Astrocyte (in vitro differentiated cells and primary cell): Measurements from ENCODE around the gene GSK3B. TPM values are rescaled to one million over a fixed set of nuclear protein-coding genes. Genes with fewer than 3 reads are reported as not detected.

ENCODE experiments used
- DNase-seq: peaks from one replicate; pipeline ENCODE4 v3.0.0-alpha.2; 2010; ENCODE audit warnings: low read depth
- FAIRE-seq: peaks from 2 replicates; lab custom pipeline; 2011; peaks lifted over from hg19 to GRCh38; lab: Jason Lieb, UNC
- H2AFZ ChIP-seq: 2 replicates; pipeline ENCODE4 v1.6.0; 2012; ENCODE audit warnings: low read depth, low read length, inconsistent platforms
- H3K27ac ChIP-seq: 2 replicates; pipeline ENCODE4 v1.5.1; 2011; ENCODE audit warnings: low read depth, low read length, inconsistent platforms
- H3K27me3 ChIP-seq: 2 replicates; pipeline ENCODE4 v1.6.0; 2011; ENCODE audit warnings: low read length, inconsistent platforms; ENCODE audit not compliant: insufficient read depth
- H3K36me3 ChIP-seq: 2 replicates; pipeline ENCODE4 v1.5.1; 2011; ENCODE audit warnings: low read length, inconsistent platforms; ENCODE audit not compliant: insufficient read depth
- H3K4me1 ChIP-seq: 2 replicates; pipeline ENCODE4 v1.5.1; 2011; ENCODE audit warnings: low read length, inconsistent platforms; ENCODE audit not compliant: insufficient read depth
- H3K4me2 ChIP-seq: 2 replicates; pipeline ENCODE4 v1.6.0; 2012; ENCODE audit warnings: low read length, inconsistent platforms
- H3K4me3 ChIP-seq: 2 replicates; pipeline ENCODE4 v1.5.1; 2011; ENCODE audit warnings: low read depth, mild to moderate bottlenecking, low read length, inconsistent platforms; ENCODE audit not compliant: insufficient read depth
- H3K79me2 ChIP-seq: 2 replicates; pipeline ENCODE4 v1.6.0; 2012; ENCODE audit warnings: mild to moderate bottlenecking, low read length, inconsistent platforms; ENCODE audit not compliant: insufficient read depth
- H3K9ac ChIP-seq: 2 replicates; pipeline ENCODE4 v1.6.0; 2012; ENCODE audit warnings: mild to moderate bottlenecking, low read length, inconsistent platforms
- H3K9me3 ChIP-seq: 2 replicates; pipeline ENCODE4 v1.5.1; 2012; ENCODE audit warnings: low read depth, mild to moderate bottlenecking, low read length, inconsistent platforms; ENCODE audit not compliant: insufficient read depth
- H4K20me1 ChIP-seq: 2 replicates; pipeline ENCODE4 v1.6.0; 2012; ENCODE audit warnings: low read length, inconsistent platforms; ENCODE audit not compliant: insufficient read depth
- H3K27ac Mint-ChIP-seq: one replicate; pipeline ENCODE4 v1.8.0; 2021; ENCODE audit warnings: mild to moderate bottlenecking, mixed read lengths; ENCODE audit not compliant: unreplicated experiment
- H3K27me3 Mint-ChIP-seq: one replicate; pipeline ENCODE4 v1.8.0; 2021; ENCODE audit warnings: low read depth, mixed read lengths; ENCODE audit not compliant: unreplicated experiment
- H3K36me3 Mint-ChIP-seq: one replicate; pipeline ENCODE4 v1.8.0; 2021; ENCODE audit warnings: low read depth, mixed read lengths; ENCODE audit not compliant: unreplicated experiment
- H3K4me1 Mint-ChIP-seq: one replicate; pipeline ENCODE4 v1.8.0; 2021; ENCODE audit warnings: low read depth, mixed read lengths; ENCODE audit not compliant: unreplicated experiment
- H3K4me3 Mint-ChIP-seq: one replicate; pipeline ENCODE4 v1.8.0; 2021; ENCODE audit warnings: mild to moderate bottlenecking, moderate library complexity, mixed read lengths; ENCODE audit not compliant: unreplicated experiment
- H3K9me3 Mint-ChIP-seq: one replicate; pipeline ENCODE4 v1.8.0; 2021; ENCODE audit warnings: mild to moderate bottlenecking, mixed read lengths; ENCODE audit not compliant: unreplicated experiment
- EZH2 ChIP-seq: IDR thresholded peaks from 2 replicates; pipeline ENCODE4 v1.6.1; 2012; ENCODE audit warnings: mild to moderate bottlenecking, low read length, inconsistent platforms; ENCODE audit not compliant: insufficient read depth
- total RNA-seq: library from RNA; stranded (reverse); gene quantifications from 2 replicates; pipeline ENCODE4 v1.2.1, GENCODE V29; 2021
- TF ChIP-seq, protein P1 (sequence below): IDR thresholded peaks from 2 replicates; pipeline ENCODE4 v1.5.1; 2011; ENCODE audit warnings: low read depth, mild to moderate bottlenecking, inconsistent platforms, low read length, moderate library complexity; ENCODE audit not compliant: insufficient read depth

The GSK3B gene
- total RNA-seq, 1 donor from 2014 or later = 80.6 TPM

DNA sequence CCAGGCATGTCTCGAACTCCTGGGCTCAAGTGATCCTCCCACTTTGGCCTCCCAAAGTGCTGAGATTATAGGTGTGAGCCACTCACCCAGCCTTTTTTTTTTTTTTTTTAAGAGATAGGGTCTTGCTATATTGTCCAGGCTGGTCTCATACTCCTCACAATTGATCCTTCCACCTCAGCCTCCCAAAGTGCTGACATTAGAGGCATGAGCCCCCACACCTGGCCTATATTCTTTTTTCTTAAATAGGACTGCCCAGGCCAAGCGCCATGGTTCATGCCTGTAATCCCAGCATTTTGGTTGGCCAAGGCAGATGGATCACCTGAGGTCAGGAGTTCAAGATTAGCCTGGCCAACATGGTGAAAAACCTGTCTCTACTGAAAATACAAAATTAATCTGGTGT is 299.8 kb downstream of the GSK3B start:
- Histone ChIP-seq H3K27ac (no peak overlapping the region), H3K4me2 (no peak overlapping the region), H4K20me1 (no peaks in the 10 kb centered on the region), H3K4me3 (no peak overlapping the region), H3K79me2 (no peaks in the 10 kb centered on the region), H3K36me3 (no peaks in the 10 kb centered on the region), H3K9ac (no peak overlapping the region), H2AFZ (no peak overlapping the region), H3K27me3 (no peaks in the 10 kb centered on the region), H3K9me3 (no peaks in the 10 kb centered on the region), H3K4me1 (peaks cover 4% of the 10 kb centered on the region)
- TF ChIP-seq, protein P1, sequence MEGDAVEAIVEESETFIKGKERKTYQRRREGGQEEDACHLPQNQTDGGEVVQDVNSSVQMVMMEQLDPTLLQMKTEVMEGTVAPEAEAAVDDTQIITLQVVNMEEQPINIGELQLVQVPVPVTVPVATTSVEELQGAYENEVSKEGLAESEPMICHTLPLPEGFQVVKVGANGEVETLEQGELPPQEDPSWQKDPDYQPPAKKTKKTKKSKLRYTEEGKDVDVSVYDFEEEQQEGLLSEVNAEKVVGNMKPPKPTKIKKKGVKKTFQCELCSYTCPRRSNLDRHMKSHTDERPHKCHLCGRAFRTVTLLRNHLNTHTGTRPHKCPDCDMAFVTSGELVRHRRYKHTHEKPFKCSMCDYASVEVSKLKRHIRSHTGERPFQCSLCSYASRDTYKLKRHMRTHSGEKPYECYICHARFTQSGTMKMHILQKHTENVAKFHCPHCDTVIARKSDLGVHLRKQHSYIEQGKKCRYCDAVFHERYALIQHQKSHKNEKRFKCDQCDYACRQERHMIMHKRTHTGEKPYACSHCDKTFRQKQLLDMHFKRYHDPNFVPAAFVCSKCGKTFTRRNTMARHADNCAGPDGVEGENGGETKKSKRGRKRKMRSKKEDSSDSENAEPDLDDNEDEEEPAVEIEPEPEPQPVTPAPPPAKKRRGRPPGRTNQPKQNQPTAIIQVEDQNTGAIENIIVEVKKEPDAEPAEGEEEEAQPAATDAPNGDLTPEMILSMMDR = no peak
- TF ChIP-seq EZH2 = no peak
- no peaks in the 10 kb centered on the region for H3K27me3 Mint-ChIP-seq
- no peak overlapping the region for H3K4me3 Mint-ChIP-seq
- FAIRE-seq = no peak
- peaks cover 3% of the 10 kb centered on the region for H3K36me3 Mint-ChIP-seq
- no peak for DNase-seq
- no peak overlapping the region for H3K27ac Mint-ChIP-seq
- H3K9me3 Mint-ChIP-seq = peaks cover 5% of the 10 kb centered on the region
- H3K4me1 Mint-ChIP-seq = peaks cover 13% of the 10 kb centered on the region

DNA sequence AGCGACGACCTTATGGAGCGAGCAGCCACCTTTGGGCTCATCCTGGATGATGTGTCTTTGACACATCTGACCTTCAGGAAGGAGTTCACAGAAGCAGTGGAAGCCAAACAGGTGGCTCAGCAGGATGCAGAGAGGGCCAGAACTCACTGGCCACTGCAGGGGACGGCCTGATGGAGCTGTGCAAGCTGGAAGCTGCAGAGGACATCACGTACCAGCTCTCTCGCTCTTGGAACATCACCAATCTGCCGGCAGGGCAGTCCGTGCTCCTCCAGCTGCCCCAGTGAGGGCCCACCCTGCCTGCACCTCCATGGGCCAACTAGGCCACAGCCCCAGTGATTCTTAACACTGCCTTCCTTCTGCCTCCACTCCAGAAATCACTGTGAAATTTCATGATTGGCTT is 302.0 kb downstream of the GSK3B start:
- no peaks in the 10 kb centered on the region for H3K9me3 ChIP-seq
- H3K36me3 Mint-ChIP-seq = peaks cover 3% of the 10 kb centered on the region
- H3K79me2 ChIP-seq = no peaks in the 10 kb centered on the region
- H3K27me3 ChIP-seq = no peaks in the 10 kb centered on the region
- no peak overlapping the region for H3K27ac ChIP-seq
- H3K4me1 Mint-ChIP-seq = peaks cover 13% of the 10 kb centered on the region
- H3K27me3 Mint-ChIP-seq = no peaks in the 10 kb centered on the region
- H3K9ac ChIP-seq = no peak overlapping the region
- peaks cover 5% of the 10 kb centered on the region for H3K9me3 Mint-ChIP-seq
- H2AFZ ChIP-seq = no peak overlapping the region
- H3K27ac Mint-ChIP-seq = no peak overlapping the region
- no peak for TF ChIP-seq EZH2
- TF ChIP-seq, protein P1 = no peak
- no peak for DNase-seq
- peaks cover 4% of the 10 kb centered on the region for H3K4me1 ChIP-seq
- H3K4me2 ChIP-seq = no peak overlapping the region
- H3K4me3 ChIP-seq = no peak overlapping the region
- FAIRE-seq = no peak
- H3K4me3 Mint-ChIP-seq = no peak overlapping the region
- no peaks in the 10 kb centered on the region for H4K20me1 ChIP-seq
- H3K36me3 ChIP-seq = no peaks in the 10 kb centered on the region

DNA sequence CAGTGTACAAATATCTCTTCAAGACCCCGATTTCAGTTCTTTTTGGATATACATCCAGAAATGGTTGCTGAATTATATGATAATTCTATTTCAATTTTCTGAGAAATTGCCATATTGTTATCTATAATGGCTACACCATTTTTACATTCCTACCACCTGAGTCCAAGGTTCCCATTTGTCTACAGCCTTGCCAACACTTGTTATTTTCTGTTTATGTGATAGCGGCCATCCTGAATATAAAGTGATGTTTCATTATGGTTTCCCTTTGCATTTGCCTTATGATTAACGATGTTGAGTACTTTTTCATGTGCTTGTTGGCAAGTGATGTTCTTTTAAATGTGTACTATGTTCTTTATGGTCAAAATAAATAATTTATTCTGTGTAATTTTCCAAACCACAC is 303.9 kb downstream of the GSK3B start:
- Histone ChIP-seq H3K4me3 (no peak overlapping the region), H3K9ac (no peak overlapping the region), H3K36me3 (no peaks in the 10 kb centered on the region), H3K79me2 (no peaks in the 10 kb centered on the region), H3K4me1 (peaks cover 4% of the 10 kb centered on the region), H2AFZ (no peak overlapping the region), H4K20me1 (no peaks in the 10 kb centered on the region), H3K4me2 (no peak overlapping the region), H3K27me3 (no peaks in the 10 kb centered on the region), H3K9me3 (no peaks in the 10 kb centered on the region), H3K27ac (no peak overlapping the region)
- Mint-ChIP-seq H3K27me3 (no peaks in the 10 kb centered on the region), H3K9me3 (peaks cover 2% of the 10 kb centered on the region), H3K27ac (no peak overlapping the region), H3K4me1 (peaks cover 6% of the 10 kb centered on the region), H3K4me3 (no peak overlapping the region), H3K36me3 (peaks cover under 1% of the 10 kb centered on the region)
- FAIRE-seq (no peak), DNase-seq (no peak)
- TF ChIP-seq, protein P1 = no peak
- no peak for TF ChIP-seq EZH2
